DMS53 treated with DMSO at 0.1 percent for 48 hours (cell line): ENCODE measurements around the gene HOXC4.

Experiments
- DNase-seq: peaks from one replicate; lab custom pipeline; 2025; ENCODE audit not compliant: unreplicated experiment; lab: John Stamatoyannopoulos, UW

HOXC4 gene

GRCh38 chr12:54053751-54054741 lies at the start of gene HOXC4:
Gene HOXC4 (plus strand): TSS chr12:54053835. CDS start chr12:54053923, 88 bp downstream.
- no peak for DNase-seq

- no peak for DNase-seq
Measured at GRCh38 chr12:54004063-54004840, 49.4 kb upstream of the HOXC4 start.

GRCh38 chr12:54004841-54005530 lies 48.6 kb upstream of the HOXC4 start:
- no peak for DNase-seq

- no peak for DNase-seq
Measured at GRCh38 chr12:54005531-54005852, 48.1 kb upstream of the HOXC4 start.

GRCh38 chr12:54005853-54006558 lies 47.6 kb upstream of the HOXC4 start:
- peak; percentile 43 for DNase-seq

- no peak for DNase-seq
Measured at GRCh38 chr12:54006559-54007220, 46.9 kb upstream of the HOXC4 start.

GRCh38 chr12:54007538-54008259 lies 45.9 kb upstream of the HOXC4 start:
- DNase-seq = no peak

- DNase-seq = no peak
Measured at GRCh38 chr12:54008260-54008552, 45.4 kb upstream of the HOXC4 start.

GRCh38 chr12:54009171-54010052 lies 44.2 kb upstream of the HOXC4 start:
- DNase-seq = no peak

GRCh38 chr12:54010053-54010971 lies 43.3 kb upstream of the HOXC4 start:
- no peak for DNase-seq

- no peak for DNase-seq
Measured at GRCh38 chr12:54010972-54011664, 42.5 kb upstream of the HOXC4 start.

- DNase-seq = no peak
Measured at GRCh38 chr12:54011665-54012532, 41.7 kb upstream of the HOXC4 start.

GRCh38 chr12:54012631-54013409 lies 40.8 kb upstream of the HOXC4 start:
- no peak for DNase-seq

- DNase-seq = no peak
Measured at GRCh38 chr12:54014377-54015017, 39.1 kb upstream of the HOXC4 start.
